Esophagus muscularis mucosa (tissue), 3 donors: Measurements from ENCODE around the gene PHACTR3.

Experiments
- CTCF ChIP-seq, 3 experiments: fragments of 200-600 bp in 2 of 3; fragments of 450-650 bp in 1 of 3; sonication (generic) in 2 of 3; IDR thresholded peaks; one replicate each; pipeline ENCODE4 v1.5.1; 2017 to 2019; ENCODE audit warnings: antibody characterized with exemption in 3 of 3, mild to moderate bottlenecking in 2 of 3, moderate library complexity in 1 of 3
- POLR2A ChIP-seq: fragments of 450-650 bp; IDR thresholded peaks from one replicate; pipeline ENCODE4 v1.6.1; 2017; ENCODE audit warnings: antibody characterized with exemption, moderate library complexity, mild to moderate bottlenecking, low read depth
- POLR2AphosphoS5 ChIP-seq, 2 donors: sonication (generic); formaldehyde crosslinking; IDR thresholded peaks; one replicate each; pipeline ENCODE4 v1.6.1; 2017; ENCODE audit warnings: antibody characterized with exemption in 2 of 2

- TF ChIP-seq POLR2AphosphoS5 (IDR thresholded peaks at IDR 0.05) (no peak), CTCF (IDR thresholded peaks at IDR 0.05) (no peak), POLR2A (no peak)
Observed at GRCh38 chr20:59880198-59880597, 275.9 kb downstream of the PHACTR3 start.
